Fibroblast of pulmonary artery (primary cell): ENCODE measurements around the gene SPSB3.

Experiments
- DNase-seq: peaks from one replicate; pipeline ENCODE4 v3.0.0-alpha.2; 2010; ENCODE audit warnings: low read depth
- H3K4me3 ChIP-seq: replicated peaks from 2 replicates; pipeline ENCODE4 v1.5.1; 2011; ENCODE audit warnings: low read depth, mild to moderate bottlenecking, control low read depth, low read length, moderate library complexity
- TF ChIP-seq, protein P1 (sequence below): IDR thresholded peaks from 2 replicates; pipeline ENCODE4 v1.5.1; 2011; ENCODE audit warnings: mild to moderate bottlenecking, control low read depth, low read length, inconsistent platforms; ENCODE audit errors: missing control alignments

The SPSB3 gene

GRCh38 chr16:1820096-1820945 is 38.0 kb upstream of the SPSB3 start:
- TF ChIP-seq, protein P1, sequence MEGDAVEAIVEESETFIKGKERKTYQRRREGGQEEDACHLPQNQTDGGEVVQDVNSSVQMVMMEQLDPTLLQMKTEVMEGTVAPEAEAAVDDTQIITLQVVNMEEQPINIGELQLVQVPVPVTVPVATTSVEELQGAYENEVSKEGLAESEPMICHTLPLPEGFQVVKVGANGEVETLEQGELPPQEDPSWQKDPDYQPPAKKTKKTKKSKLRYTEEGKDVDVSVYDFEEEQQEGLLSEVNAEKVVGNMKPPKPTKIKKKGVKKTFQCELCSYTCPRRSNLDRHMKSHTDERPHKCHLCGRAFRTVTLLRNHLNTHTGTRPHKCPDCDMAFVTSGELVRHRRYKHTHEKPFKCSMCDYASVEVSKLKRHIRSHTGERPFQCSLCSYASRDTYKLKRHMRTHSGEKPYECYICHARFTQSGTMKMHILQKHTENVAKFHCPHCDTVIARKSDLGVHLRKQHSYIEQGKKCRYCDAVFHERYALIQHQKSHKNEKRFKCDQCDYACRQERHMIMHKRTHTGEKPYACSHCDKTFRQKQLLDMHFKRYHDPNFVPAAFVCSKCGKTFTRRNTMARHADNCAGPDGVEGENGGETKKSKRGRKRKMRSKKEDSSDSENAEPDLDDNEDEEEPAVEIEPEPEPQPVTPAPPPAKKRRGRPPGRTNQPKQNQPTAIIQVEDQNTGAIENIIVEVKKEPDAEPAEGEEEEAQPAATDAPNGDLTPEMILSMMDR: no peak
- no peak for DNase-seq
- H3K4me3 ChIP-seq: no peak overlapping the region

DNA sequence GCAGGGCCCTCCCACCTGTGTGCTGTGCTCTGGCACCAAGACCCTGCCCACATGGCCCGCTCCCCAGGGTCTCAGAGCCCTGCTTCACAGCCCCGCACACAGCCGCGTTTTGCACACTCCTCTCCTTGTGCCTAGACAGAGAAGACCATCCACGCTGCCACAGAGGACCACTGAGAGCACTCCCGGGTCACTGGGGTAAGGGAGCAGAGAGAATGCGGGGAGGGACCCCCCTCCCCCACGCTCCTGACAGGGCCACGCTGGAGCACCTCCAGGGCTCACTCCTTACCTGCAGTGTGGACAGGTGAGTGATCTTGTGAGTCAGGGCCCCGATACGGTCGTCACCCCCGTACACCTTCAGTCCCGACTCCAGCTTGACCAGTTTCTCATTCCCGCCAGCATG is 37.2 kb upstream of the SPSB3 start:
- TF ChIP-seq, protein P1: no peak
- DNase-seq: no peak
- no peak overlapping the region for H3K4me3 ChIP-seq

DNA sequence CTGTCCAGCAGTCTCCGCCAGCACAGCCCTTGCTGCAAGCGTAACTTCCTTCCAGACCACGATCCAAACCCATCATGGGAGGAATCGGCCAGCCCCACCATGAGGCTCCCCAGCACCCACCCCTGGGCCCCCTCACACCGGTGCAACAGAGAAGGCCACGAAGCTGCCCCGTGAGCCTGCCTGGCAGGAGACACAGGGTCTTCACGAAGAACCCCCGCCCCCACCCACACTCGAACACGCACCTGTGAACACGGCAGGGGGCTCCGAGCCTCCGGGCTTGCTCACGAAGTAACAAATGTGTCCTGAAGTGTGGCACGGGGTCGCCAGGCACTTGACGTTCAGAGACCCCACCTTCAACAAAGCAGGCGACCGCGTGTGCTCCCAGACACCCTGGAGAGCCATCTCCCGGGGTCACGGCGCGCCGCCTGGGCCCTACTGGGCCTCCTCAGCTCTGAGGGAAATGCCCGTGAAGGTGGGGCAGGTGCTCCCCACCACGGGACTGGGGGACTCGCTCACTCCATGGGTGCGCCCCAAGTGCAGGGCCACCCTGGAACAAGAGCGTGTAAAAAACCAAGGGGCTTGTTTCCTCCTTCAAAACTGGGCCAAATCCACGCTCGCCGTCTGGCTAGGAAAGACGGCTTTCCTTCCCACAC is 36.6 kb upstream of the SPSB3 start:
- no peak overlapping the region for H3K4me3 ChIP-seq
- TF ChIP-seq, protein P1: no peak
- no peak for DNase-seq

- DNase-seq: no peak
- TF ChIP-seq, protein P1: no peak
- H3K4me3 ChIP-seq: no peak overlapping the region
Observed at GRCh38 chr16:1818204-1818872, 36.0 kb upstream of the SPSB3 start.

GRCh38 chr16:1817716-1818115 is 35.3 kb upstream of the SPSB3 start:
- TF ChIP-seq, protein P1: no peak
- no peak overlapping the region for H3K4me3 ChIP-seq
- DNase-seq: no peak

GRCh38 chr16:1817276-1817589 is 34.9 kb upstream of the SPSB3 start:
- TF ChIP-seq, protein P1: no peak
- DNase-seq: no peak
- no peak overlapping the region for H3K4me3 ChIP-seq
